ENCODE data around the gene DOK6. TPM values are rescaled to one million over a fixed set of nuclear protein-coding genes. Genes with fewer than 3 reads are reported as not detected.
"Not testable (repeated sequence)": the region's sequence is repeated elsewhere in the genome, so short reads cannot be mapped to it uniquely, and the experiment has no call there.

Gene DOK6
- total and polyA plus RNA-seq, 10 of the 15 experiments (the other 5 are each of a cell fraction or from before 2014, with no cell fraction given) = 0.01 to 0.09 (median 0.04) TPM; not detected in 4

DNA sequence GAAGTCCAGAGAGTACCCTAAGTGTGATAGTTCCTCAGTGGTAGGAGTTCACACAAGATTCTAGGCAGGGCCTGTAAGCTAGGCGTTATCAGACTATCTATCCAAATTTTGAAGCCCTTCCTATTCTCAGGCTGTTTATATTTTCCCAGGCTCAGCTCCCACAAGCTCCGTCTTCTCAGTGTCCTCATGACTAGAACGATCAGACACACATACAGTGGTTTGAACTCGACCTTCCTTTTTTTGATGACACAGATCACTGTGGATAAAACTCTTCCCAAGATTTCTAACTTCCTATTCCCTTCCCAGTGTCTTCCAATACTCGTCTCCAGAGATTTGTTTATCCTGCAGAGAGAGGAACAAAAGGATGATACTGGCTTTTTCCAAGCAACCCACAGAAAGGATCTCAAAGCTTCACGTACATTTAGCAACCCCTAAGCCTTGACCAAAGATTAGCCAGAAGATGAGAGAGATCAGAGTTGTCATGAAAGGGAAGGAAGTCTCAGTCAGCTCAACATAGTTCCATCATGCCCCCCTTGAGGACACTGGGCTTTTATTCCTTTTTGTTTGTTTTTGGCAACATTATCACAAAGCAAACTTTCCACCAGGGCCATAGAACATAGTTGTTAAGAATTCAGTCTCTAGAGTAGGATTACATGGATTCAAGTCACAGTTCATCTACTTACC, 42.3 kb upstream of the DOK6 start:
- ATAC-seq (no peak), DNase-seq (ENCODE audit: low read depth, low spot score) (no peak), FAIRE-seq (no peak)
- no peaks in the 10 kb centered on the region for H3K79me2 ChIP-seq (ENCODE audit: control insufficient read depth, insufficient read depth, low read length)
- no peak overlapping the region for H3K4me2 ChIP-seq (ENCODE audit: control insufficient read depth, insufficient read depth)
- no TSS peak for BruUV-seq (replicated peaks)
- no peaks in the 10 kb centered on the region for H3K9me3 ChIP-seq (replicated peaks; ENCODE audit: control insufficient read depth, insufficient read depth, low read length)
- ChIA-PET CTCF (no interaction called here), POLR2A (no interaction called here), SMC1A (ENCODE audit: uncharacterized antibody, unreplicated experiment) (no interaction called here), RAD21 (ENCODE audit: unreplicated experiment) (no interaction called here)
- TF ChIP-seq TAF1 (IDR thresholded peaks at IDR 0.05; ENCODE audit: borderline replicate concordance, low read depth, low read length) (no peak), DPF2 (IDR thresholded peaks at IDR 0.05) (no peak), ZNF274 (IDR thresholded peaks at IDR 0.05; ENCODE audit: insufficient read depth, insufficient read length) (no peak), NFYB (IDR thresholded peaks at IDR 0.05; ENCODE audit: insufficient read depth, low read depth, low read length) (no peak), TCF3 (IDR thresholded peaks at IDR 0.05; ENCODE audit: borderline replicate concordance, insufficient read depth, low read depth, low read length) (no peak), TCF7 (IDR thresholded peaks at IDR 0.05; ENCODE audit: borderline replicate concordance) (no peak), FOXM1 (IDR thresholded peaks at IDR 0.05; ENCODE audit: low read depth, low read length) (no peak), CBX5 (IDR thresholded peaks at IDR 0.05; ENCODE audit: low read depth) (no peak), PML (IDR thresholded peaks at IDR 0.05; ENCODE audit: low read length) (no peak), SIX5 (IDR thresholded peaks at IDR 0.05; ENCODE audit: low read depth, low read length, severe bottlenecking) (no peak), SP1 (IDR thresholded peaks at IDR 0.05; ENCODE audit: low read depth, low read length) (no peak)
- TF ChIP-seq, protein P1, sequence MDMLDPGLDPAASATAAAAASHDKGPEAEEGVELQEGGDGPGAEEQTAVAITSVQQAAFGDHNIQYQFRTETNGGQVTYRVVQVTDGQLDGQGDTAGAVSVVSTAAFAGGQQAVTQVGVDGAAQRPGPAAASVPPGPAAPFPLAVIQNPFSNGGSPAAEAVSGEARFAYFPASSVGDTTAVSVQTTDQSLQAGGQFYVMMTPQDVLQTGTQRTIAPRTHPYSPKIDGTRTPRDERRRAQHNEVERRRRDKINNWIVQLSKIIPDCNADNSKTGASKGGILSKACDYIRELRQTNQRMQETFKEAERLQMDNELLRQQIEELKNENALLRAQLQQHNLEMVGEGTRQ (IDR thresholded peaks at IDR 0.05; ENCODE audit: borderline replicate concordance, low read depth, low read length) = no peak
- no peak overlapping the region for H2AFZ ChIP-seq (ENCODE audit: control insufficient read depth, low read depth, low read length)
- WGBS (ENCODE audit: insufficient coverage, insufficient replicate concordance, low lambda C conversion rate, missing lambda C conversion rate) = 4% methylated on average over 6 of the region's 6 CpGs
- in situ Hi-C loops (cut with MboI) (no loop called here), intact Hi-C loops (cut with micrococcal nuclease; ENCODE audit: unreplicated experiment) (no loop called here)
- no peak overlapping the region for H3K9ac ChIP-seq (ENCODE audit: control insufficient read depth, insufficient read depth, low read length)
- no peak overlapping the region for H3K4me3 ChIP-seq
- no peaks in the 10 kb centered on the region for H4K20me1 ChIP-seq (ENCODE audit: control insufficient read depth, insufficient read depth)
- no peaks in the 10 kb centered on the region for H3K27me3 ChIP-seq (replicated peaks in 1 of 2; ENCODE audit: control insufficient read depth in 2 of 2, insufficient read depth in 2 of 2, low read length in 1 of 2)
- no peaks in the 10 kb centered on the region for H3K4me1 ChIP-seq (ENCODE audit: control insufficient read depth, insufficient read depth, low read length)
- H3K36me3 ChIP-seq (ENCODE audit: control insufficient read depth in 2 of 2, insufficient read depth in 2 of 2, low read length in 1 of 2) = no peaks in the 10 kb centered on the region
- H3K27ac ChIP-seq (ENCODE audit: control insufficient read depth, insufficient read depth) = no peak overlapping the region

GRCh38 chr18:69359768-69360167, 40.9 kb upstream of the DOK6 start:
- BruUV-seq (replicated peaks); SMC1A ChIA-PET (ENCODE audit: uncharacterized antibody, unreplicated experiment); ATAC-seq; CTCF ChIA-PET; H3K27me3 ChIP-seq (replicated peaks in 1 of 2; ENCODE audit: control insufficient read depth in 2 of 2, insufficient read depth in 2 of 2, low read length in 1 of 2); DNase-seq (ENCODE audit: low read depth, low spot score); in situ Hi-C loops (cut with MboI); H2AFZ ChIP-seq (ENCODE audit: control insufficient read depth, low read depth, low read length); H3K36me3 ChIP-seq (ENCODE audit: control insufficient read depth in 2 of 2, insufficient read depth in 2 of 2, low read length in 1 of 2); H3K79me2 ChIP-seq (ENCODE audit: control insufficient read depth, insufficient read depth, low read length); FAIRE-seq; intact Hi-C loops (cut with micrococcal nuclease; ENCODE audit: unreplicated experiment); H3K4me1 ChIP-seq (ENCODE audit: control insufficient read depth, insufficient read depth, low read length); RAD21 ChIA-PET (ENCODE audit: unreplicated experiment); H3K9me3 ChIP-seq (replicated peaks; ENCODE audit: control insufficient read depth, insufficient read depth, low read length); H3K9ac ChIP-seq (ENCODE audit: control insufficient read depth, insufficient read depth, low read length); H3K27ac ChIP-seq (ENCODE audit: control insufficient read depth, insufficient read depth); H3K4me2 ChIP-seq (ENCODE audit: control insufficient read depth, insufficient read depth); H3K4me3 ChIP-seq; H4K20me1 ChIP-seq (ENCODE audit: control insufficient read depth, insufficient read depth); POLR2A ChIA-PET: not testable (repeated sequence)
- WGBS (ENCODE audit: insufficient coverage, insufficient replicate concordance, low lambda C conversion rate, missing lambda C conversion rate) = 0% methylated on average over 1 of the region's 1 CpG
